IPS-15b (cell line): ENCODE measurements around the gene HSPH1.

ENCODE experiments used
- H3K27me3 ChIP-seq: one replicate; pipeline ENCODE4 v1.6.1; 2013; ENCODE audit warnings: low read length; ENCODE audit not compliant: control insufficient read depth, insufficient read depth
- H3K36me3 ChIP-seq: one replicate; pipeline ENCODE4 v1.6.1; 2013; ENCODE audit warnings: low read length; ENCODE audit not compliant: control insufficient read depth, insufficient read depth
- H3K4me1 ChIP-seq: one replicate; pipeline ENCODE4 v1.6.1; 2013; ENCODE audit warnings: mild to moderate bottlenecking, low read length; ENCODE audit not compliant: control insufficient read depth, insufficient read depth
- H3K4me3 ChIP-seq: one replicate; pipeline ENCODE4 v1.5.1; 2013; ENCODE audit warnings: low read depth, low read length
- H3K9ac ChIP-seq: one replicate; pipeline ENCODE4 v1.6.1; 2013; ENCODE audit warnings: low read depth, mild to moderate bottlenecking, low read length
- H3K9me3 ChIP-seq: one replicate; pipeline ENCODE4 v1.6.1; 2013; ENCODE audit warnings: mild to moderate bottlenecking, low read length; ENCODE audit not compliant: control insufficient read depth, insufficient read depth

Gene HSPH1

DNA sequence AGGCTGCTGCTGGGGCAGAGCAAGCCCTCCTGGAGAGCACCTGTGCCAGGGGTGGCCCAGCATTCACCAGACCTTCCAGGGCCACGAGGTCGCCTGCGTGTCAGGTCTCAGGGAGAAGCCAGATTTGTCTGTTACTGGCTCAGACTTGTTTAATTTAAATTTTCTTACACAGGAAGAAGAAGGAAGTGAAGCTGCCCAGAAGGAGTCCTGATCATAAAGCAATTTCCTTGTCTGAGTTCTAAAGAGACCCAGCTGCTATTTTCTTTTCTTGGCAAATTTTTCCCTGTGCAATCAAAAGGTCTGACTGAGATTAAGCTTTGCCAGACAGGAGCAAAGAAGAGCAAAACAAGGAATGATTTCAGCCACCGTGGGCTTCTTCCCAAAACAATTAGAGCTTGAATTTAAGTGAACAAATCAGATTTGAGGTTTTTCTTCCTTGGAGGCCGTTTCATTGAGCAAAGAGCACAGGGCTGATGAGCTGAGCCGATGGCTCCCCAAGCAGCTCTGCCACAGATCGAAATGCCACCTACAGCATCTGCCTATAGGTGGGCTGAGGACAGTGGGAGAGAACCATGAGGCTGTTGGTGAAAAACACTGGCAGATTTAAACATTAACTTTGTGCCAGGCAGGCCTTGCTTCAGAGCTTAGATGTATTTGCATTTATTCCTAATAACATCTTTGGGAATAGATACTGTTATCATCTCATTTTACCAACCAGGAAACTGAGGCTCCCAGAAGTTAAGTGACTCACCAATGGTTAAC, 40.1 kb downstream of the HSPH1 start:
- Histone ChIP-seq H3K4me1 (peaks cover 5% of the 10 kb centered on the region), H3K4me3 (no peak overlapping the region), H3K9me3 (no peaks in the 10 kb centered on the region), H3K36me3 (no peaks in the 10 kb centered on the region), H3K9ac (no peak overlapping the region), H3K27me3 (no peaks in the 10 kb centered on the region)

DNA sequence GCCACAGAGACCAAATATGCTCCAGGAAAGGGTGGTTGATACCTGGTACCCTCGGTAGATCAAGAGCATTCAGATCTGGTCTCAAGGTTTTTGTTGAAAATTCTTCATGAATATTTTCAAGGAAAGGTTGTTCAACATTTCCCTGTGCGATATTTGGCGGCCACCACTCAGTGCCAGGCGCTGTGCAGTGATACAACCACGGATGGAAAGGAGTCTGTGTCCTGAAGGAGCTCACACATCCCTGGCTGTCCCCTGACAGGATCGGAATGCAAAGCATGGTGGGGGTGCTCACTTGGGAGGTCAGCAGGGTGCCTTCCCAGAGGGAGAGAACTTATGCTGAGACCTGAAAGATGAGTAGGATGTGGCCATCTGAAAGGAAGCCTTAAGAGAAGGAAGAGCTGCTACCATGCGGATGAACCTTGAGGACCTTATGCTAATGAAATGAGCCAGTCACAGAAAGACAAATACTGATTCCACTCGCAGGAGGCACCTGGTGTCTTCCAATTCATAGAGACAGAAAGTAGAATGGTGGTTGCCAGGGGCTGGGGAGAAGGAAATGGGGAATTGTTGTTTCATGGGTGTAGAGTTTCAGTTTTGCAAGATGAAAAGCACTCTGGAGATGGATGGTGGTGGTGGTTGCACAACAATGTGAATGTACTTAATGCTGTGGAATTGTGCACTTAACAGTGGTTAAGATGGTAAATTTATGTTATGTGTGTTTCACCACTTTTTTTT, 41.6 kb downstream of the HSPH1 start:
- Histone ChIP-seq H3K4me1 (peaks cover 7% of the 10 kb centered on the region), H3K27me3 (no peaks in the 10 kb centered on the region)

GRCh38 chr13:31119526-31119925, 42.2 kb downstream of the HSPH1 start:
- peaks cover 7% of the 10 kb centered on the region for H3K4me1 ChIP-seq
- H3K36me3 ChIP-seq, result no peaks in the 10 kb centered on the region
- H3K9ac ChIP-seq, result no peak overlapping the region
- no peaks in the 10 kb centered on the region for H3K27me3 ChIP-seq
- no peaks in the 10 kb centered on the region for H3K9me3 ChIP-seq
- no peak overlapping the region for H3K4me3 ChIP-seq

More for the DNA sequence above, 41.6 kb downstream of the HSPH1 start:
- Histone ChIP-seq H3K4me3 (no peak overlapping the region), H3K9ac (no peak overlapping the region), H3K9me3 (no peaks in the 10 kb centered on the region), H3K36me3 (no peaks in the 10 kb centered on the region)

GRCh38 chr13:31116224-31116623, 45.5 kb downstream of the HSPH1 start:
- H3K4me1 ChIP-seq, result peaks cover 7% of the 10 kb centered on the region
- H3K27me3 ChIP-seq, result no peaks in the 10 kb centered on the region
- H3K4me3 ChIP-seq, result no peak overlapping the region
- H3K9ac ChIP-seq, result no peak overlapping the region
- H3K9me3 ChIP-seq, result no peaks in the 10 kb centered on the region
- H3K36me3 ChIP-seq, result no peaks in the 10 kb centered on the region

- Histone ChIP-seq H3K9ac (no peak overlapping the region), H3K27me3 (no peaks in the 10 kb centered on the region), H3K9me3 (no peaks in the 10 kb centered on the region), H3K4me3 (no peak overlapping the region), H3K4me1 (peaks cover 7% of the 10 kb centered on the region), H3K36me3 (no peaks in the 10 kb centered on the region)
Measured at GRCh38 chr13:31115616-31116015, 46.1 kb downstream of the HSPH1 start.

DNA sequence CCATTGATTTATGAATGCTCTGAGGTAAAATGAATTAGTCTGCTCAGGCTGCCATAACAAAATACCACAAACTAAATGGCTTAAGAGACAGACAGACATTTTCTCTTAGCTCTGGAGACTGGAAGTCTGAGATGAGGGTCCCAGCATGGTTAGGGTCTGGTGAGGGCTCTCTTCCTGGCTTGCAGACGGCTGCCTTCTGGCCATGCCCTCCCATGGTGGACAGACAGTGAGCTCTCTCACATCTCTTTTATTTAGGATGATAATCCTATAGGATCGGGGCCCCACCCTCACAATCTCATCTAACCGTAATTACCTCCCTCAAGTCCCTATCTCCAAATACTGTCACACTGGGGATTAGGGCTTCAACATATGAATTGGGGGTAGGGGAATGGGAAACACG, 47.1 kb downstream of the HSPH1 start:
- H3K9ac ChIP-seq, result no peak overlapping the region
- no peaks in the 10 kb centered on the region for H3K9me3 ChIP-seq
- no peak overlapping the region for H3K4me3 ChIP-seq
- no peaks in the 10 kb centered on the region for H3K27me3 ChIP-seq
- H3K36me3 ChIP-seq, result no peaks in the 10 kb centered on the region
- H3K4me1 ChIP-seq, result peaks cover 2% of the 10 kb centered on the region

DNA sequence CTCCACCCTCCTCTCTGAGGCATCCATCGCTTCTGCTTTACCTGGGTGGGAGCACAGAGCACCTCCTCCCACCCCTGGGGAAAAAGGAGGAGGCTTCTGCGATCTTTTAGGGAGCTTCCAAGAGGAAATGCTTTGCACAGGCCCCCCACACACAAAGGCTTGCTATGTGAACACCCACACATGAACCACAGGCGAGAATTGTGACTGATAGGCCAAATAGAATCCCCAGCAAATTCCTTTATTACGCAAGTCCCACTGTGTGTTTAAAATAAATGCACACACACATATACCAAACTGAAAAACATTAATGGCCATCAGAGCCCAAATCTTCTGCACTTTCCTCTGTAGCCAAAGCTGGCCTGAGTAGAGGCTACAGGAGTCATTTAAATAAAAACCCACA, 50.6 kb downstream of the HSPH1 start:
- no peaks in the 10 kb centered on the region for H3K27me3 ChIP-seq
- H3K9ac ChIP-seq, result no peak overlapping the region
- peaks cover 2% of the 10 kb centered on the region for H3K4me1 ChIP-seq
- H3K36me3 ChIP-seq, result no peaks in the 10 kb centered on the region
- no peaks in the 10 kb centered on the region for H3K9me3 ChIP-seq
- H3K4me3 ChIP-seq, result no peak overlapping the region

GRCh38 chr13:31110617-31111016, 51.1 kb downstream of the HSPH1 start:
- no peaks in the 10 kb centered on the region for H3K9me3 ChIP-seq
- no peaks in the 10 kb centered on the region for H3K27me3 ChIP-seq
- no peak overlapping the region for H3K9ac ChIP-seq
- peaks cover under 1% of the 10 kb centered on the region for H3K4me1 ChIP-seq
- H3K36me3 ChIP-seq, result no peaks in the 10 kb centered on the region
- no peak overlapping the region for H3K4me3 ChIP-seq

DNA sequence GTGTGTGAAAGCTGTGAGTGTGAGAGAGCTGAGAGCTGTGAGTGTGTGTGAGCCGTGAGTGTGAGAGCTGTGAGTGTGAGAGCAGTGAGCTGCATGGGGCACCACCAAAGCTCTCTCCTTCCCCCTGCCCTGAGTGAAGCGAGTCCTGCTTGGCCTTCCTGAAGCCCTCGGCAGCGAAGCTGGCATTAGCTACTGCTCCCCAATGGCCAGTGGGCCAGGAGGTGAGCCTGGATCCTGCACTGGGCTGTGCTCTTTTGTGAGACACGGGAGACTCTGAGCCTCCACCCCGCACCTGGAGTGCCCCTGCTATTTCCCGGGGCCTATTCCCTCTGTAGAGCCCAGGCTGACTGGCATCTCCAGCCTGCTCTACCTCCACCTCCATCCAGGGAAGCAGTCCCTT, 51.5 kb downstream of the HSPH1 start:
- Histone ChIP-seq H3K4me3 (no peak overlapping the region), H3K9ac (no peak overlapping the region), H3K9me3 (no peaks in the 10 kb centered on the region), H3K36me3 (no peaks in the 10 kb centered on the region), H3K27me3 (no peaks in the 10 kb centered on the region), H3K4me1 (no peaks in the 10 kb centered on the region)

- Histone ChIP-seq H3K4me1 (no peaks in the 10 kb centered on the region), H3K9me3 (no peaks in the 10 kb centered on the region), H3K36me3 (no peaks in the 10 kb centered on the region), H3K4me3 (no peak overlapping the region), H3K27me3 (no peaks in the 10 kb centered on the region), H3K9ac (no peak overlapping the region)
Measured at GRCh38 chr13:31107109-31107508, 54.6 kb downstream of the HSPH1 start.

- Histone ChIP-seq H3K4me3 (no peak overlapping the region), H3K9ac (no peak overlapping the region)
Measured at GRCh38 chr13:31105856-31106255, 55.8 kb downstream of the HSPH1 start.

More at GRCh38 chr13:31105856-31106255, 55.8 kb downstream of the HSPH1 start:
- Histone ChIP-seq H3K9me3 (no peaks in the 10 kb centered on the region), H3K4me1 (no peaks in the 10 kb centered on the region), H3K27me3 (no peaks in the 10 kb centered on the region), H3K36me3 (no peaks in the 10 kb centered on the region)
